GM21447 (cell line): ENCODE measurements around the gene SYNPO.

ENCODE experiments used
- ATAC-seq: cut with Tn5 transposase; IDR thresholded peaks from one replicate; pipeline ENCODE4 v1.9.1; 2021; ENCODE audit not compliant: unreplicated experiment

Gene SYNPO

GRCh38 chr5:150641824-150642566 is 1.5 kb downstream of the SYNPO start:
- no peak for ATAC-seq

- no peak for ATAC-seq
Measured at GRCh38 chr5:150642567-150642927, 2.1 kb downstream of the SYNPO start.

- ATAC-seq: no peak
Measured at GRCh38 chr5:150642991-150643710, 2.7 kb downstream of the SYNPO start.

GRCh38 chr5:150644058-150644457 is 3.6 kb downstream of the SYNPO start:
- no peak for ATAC-seq

- no peak for ATAC-seq
Measured at GRCh38 chr5:150644514-150644913, 4.1 kb downstream of the SYNPO start.

GRCh38 chr5:150645070-150645700 is 4.7 kb downstream of the SYNPO start:
- ATAC-seq: no peak

GRCh38 chr5:150647275-150648251 is 7.1 kb downstream of the SYNPO start:
- ATAC-seq: no peak

- ATAC-seq: no peak
Measured at GRCh38 chr5:150648294-150649107, 8.0 kb downstream of the SYNPO start.

GRCh38 chr5:150649108-150650020 is 8.9 kb downstream of the SYNPO start:
- ATAC-seq: no peak

- no peak for ATAC-seq
Measured at GRCh38 chr5:150650021-150651006, 9.9 kb downstream of the SYNPO start.

- no peak for ATAC-seq
Measured at GRCh38 chr5:150651382-150651781, 10.9 kb downstream of the SYNPO start.

- no peak for ATAC-seq
Measured at GRCh38 chr5:150651924-150652671, 11.6 kb downstream of the SYNPO start.

- ATAC-seq: no peak
Measured at GRCh38 chr5:150653145-150653761, 12.8 kb downstream of the SYNPO start.

- no peak for ATAC-seq
Measured at GRCh38 chr5:150653762-150654556, 13.5 kb downstream of the SYNPO start.

- ATAC-seq: no peak
Measured at GRCh38 chr5:150655221-150655620, 14.8 kb downstream of the SYNPO start.
